B cell (primary cell): ENCODE data around the gene DUSP9. TPM values are rescaled to one million over a fixed set of nuclear protein-coding genes. Genes with fewer than 3 reads are reported as not detected.

Experiments
- ATAC-seq: fragments of 200-7000 bp; cut with Tn5 transposase; one replicate; pipeline ENCODE4 v1.10.0; 2021; ENCODE audit warnings: low read depth, mild to moderate bottlenecking, moderate number of reproducible peaks, moderate library complexity
- CTCF ChIA-PET: fragments of 350-600 bp; sonication (Branson Sonifier 250); formaldehyde crosslinking; loops from one replicate; lab custom pipeline; 2021; ENCODE audit warnings: antibody characterized with exemption, inconsistent platforms; lab: Charles Lee
- POLR2A ChIA-PET: fragments of 350-600 bp; sonication (Branson Sonifier 250); formaldehyde crosslinking; loops from one replicate; lab custom pipeline; 2021; ENCODE audit warnings: antibody characterized with exemption; lab: Charles Lee
- DNase-seq: peaks from one replicate; pipeline ENCODE4 v3.0.0; 2013
- H2AFZ ChIP-seq: 2 replicates; pipeline ENCODE4 v1.6.1; 2012; ENCODE audit warnings: mild to moderate bottlenecking, low read depth, low read length; ENCODE audit not compliant: insufficient read depth, poor library complexity, severe bottlenecking
- H3K27ac ChIP-seq, 2 donors: 1 replicate in 1 of 2; 2 replicates in 1 of 2; pipeline ENCODE4 v1.5.1; 2012 to 2013; ENCODE audit warnings: low read length in 2 of 2, mild to moderate bottlenecking in 2 of 2, moderate library complexity in 1 of 2
- H3K27me3 ChIP-seq, 4 experiments: fragments of 200-600 bp in 1 of 4; sonication (generic) in 1 of 4; replicated peaks in 1 of 4; 1 replicate in 2 of 4; 2 replicates in 2 of 4; pipeline versions ENCODE4 v1.6.1 to v1.7.0; 2013 to 2016; ENCODE audit warnings: low read length in 3 of 4, mild to moderate bottlenecking in 2 of 4, mixed read lengths in 1 of 4, moderate library complexity in 1 of 4; ENCODE audit not compliant: insufficient read depth in 4 of 4, control insufficient read depth in 3 of 4; ENCODE audit errors: control extremely low read depth in 1 of 4
- H3K36me3 ChIP-seq, 2 experiments: replicated peaks in 1 of 2; 1 replicate in 1 of 2; 2 replicates in 1 of 2; pipeline versions ENCODE4 v1.6.1 to v1.7.1; 2013; ENCODE audit warnings: low read length in 1 of 2; ENCODE audit not compliant: insufficient read depth in 2 of 2, control insufficient read depth in 1 of 2; ENCODE audit errors: control extremely low read depth in 1 of 2, extremely low read depth in 1 of 2
- H3K4me1 ChIP-seq, 2 donors: fragments of 200-600 bp in 1 of 2; sonication (generic) in 1 of 2; 1 replicate in 1 of 2; 2 replicates in 1 of 2; pipeline versions ENCODE4 v1.5.1 to v1.6.1; 2013 to 2017; ENCODE audit warnings: low read length in 2 of 2; ENCODE audit not compliant: control insufficient read depth in 2 of 2, insufficient read depth in 2 of 2
- H3K4me2 ChIP-seq: replicated peaks from 2 replicates; pipeline ENCODE3; 2012; ENCODE audit warnings: mild to moderate bottlenecking, low read depth, low read length; ENCODE audit not compliant: poor library complexity, severe bottlenecking
- H3K4me3 ChIP-seq, 5 experiments: fragments of 200-600 bp in 1 of 5; sonication (generic) in 1 of 5; 1 replicate in 3 of 5; 2 replicates in 2 of 5; pipeline versions ENCODE4 v1.5.1 to v1.7.0; 2011 to 2016; ENCODE audit warnings: low read length in 4 of 5, mild to moderate bottlenecking in 4 of 5, low read depth in 2 of 5, control low read depth in 1 of 5, moderate library complexity in 1 of 5; ENCODE audit not compliant: insufficient read depth in 1 of 5; ENCODE audit errors: control extremely low read depth in 1 of 5, extremely low read depth in 1 of 5
- H3K79me2 ChIP-seq: fragments of 200-600 bp; sonication (generic); one replicate; pipeline ENCODE4 v1.6.0; 2016; ENCODE audit warnings: low read length; ENCODE audit not compliant: control insufficient read depth, insufficient read depth
- H3K9ac ChIP-seq: fragments of 200-600 bp; sonication (generic); 2 replicates; pipeline ENCODE4 v1.6.1; 2017; ENCODE audit warnings: mild to moderate bottlenecking, low read length, moderate library complexity
- H3K9me3 ChIP-seq, 3 donors: one replicate each; pipeline versions ENCODE4 v1.6.1 to v1.7.1; 2013; ENCODE audit warnings: low read length in 2 of 3; ENCODE audit not compliant: control insufficient read depth in 2 of 3, insufficient read depth in 1 of 3; ENCODE audit errors: control extremely low read depth in 1 of 3
- H4K20me1 ChIP-seq: 2 replicates; pipeline ENCODE4 v1.6.0; 2012; ENCODE audit warnings: mild to moderate bottlenecking, low read length; ENCODE audit not compliant: insufficient read depth, control insufficient read depth, poor library complexity, severe bottlenecking
- H3K27ac Mint-ChIP-seq: one replicate; pipeline ENCODE4 v1.8.0; 2021; ENCODE audit warnings: mixed read lengths
- H3K27me3 Mint-ChIP-seq: one replicate; pipeline ENCODE4 v1.8.0; 2021; ENCODE audit warnings: mixed read lengths
- H3K4me1 Mint-ChIP-seq: one replicate; pipeline ENCODE4 v1.8.0; 2021; ENCODE audit warnings: mixed read lengths
- H3K4me3 Mint-ChIP-seq: one replicate; pipeline ENCODE4 v1.8.0; 2021; ENCODE audit warnings: mixed read lengths
- H3K9me3 Mint-ChIP-seq: one replicate; pipeline ENCODE4 v1.8.0; 2022; ENCODE audit warnings: mixed read lengths; ENCODE audit not compliant: insufficient read depth
- EZH2 ChIP-seq: IDR thresholded peaks from 2 replicates; pipeline ENCODE4 v1.6.1; 2012; ENCODE audit warnings: borderline replicate concordance, low read depth, mild to moderate bottlenecking, moderate library complexity, low read length; ENCODE audit not compliant: insufficient read depth, poor library complexity, severe bottlenecking
- WGBS: methylation state at CpG from one replicate; pipeline ENCODE4 v1.1.5; 2013; ENCODE audit warnings: missing lambda C conversion rate; ENCODE audit not compliant: insufficient coverage; 5-methylcytosine and 5-hydroxymethylcytosine counted together
- intact Hi-C: fragments of 100-400 bp; cut with micrococcal nuclease; formaldehyde crosslinking; loops from one replicate; pipeline ENCODE4 v1.10.0; 2022
- polyA plus RNA-seq: library from polyadenylated mRNA; depleted of rRNA; stranded (reverse); fragments of >200 nt; gene quantifications from 2 replicates; pipeline ENCODE4 v1.2.3, GENCODE V29; 2012
- total RNA-seq, 2 donors: library from RNA; stranded (reverse); fragments of 120-200 nt in 1 of 2; gene quantifications; 1 replicate in 1 of 2; 2 replicates in 1 of 2; pipeline versions ENCODE4 v1.2.3 to v1.2.4, GENCODE V29; 2013 to 2022
- TF ChIP-seq, protein P1 (sequence below): fragments of 200-600 bp; IDR thresholded peaks from one replicate; pipeline ENCODE4 v1.8.0; 2022; ENCODE audit warnings: antibody characterized with exemption, mild to moderate bottlenecking

Gene DUSP9
- total and polyA plus RNA-seq, 2 donors (not counting 1 experiment from before 2014, with no cell fraction given): not detected

DNA sequence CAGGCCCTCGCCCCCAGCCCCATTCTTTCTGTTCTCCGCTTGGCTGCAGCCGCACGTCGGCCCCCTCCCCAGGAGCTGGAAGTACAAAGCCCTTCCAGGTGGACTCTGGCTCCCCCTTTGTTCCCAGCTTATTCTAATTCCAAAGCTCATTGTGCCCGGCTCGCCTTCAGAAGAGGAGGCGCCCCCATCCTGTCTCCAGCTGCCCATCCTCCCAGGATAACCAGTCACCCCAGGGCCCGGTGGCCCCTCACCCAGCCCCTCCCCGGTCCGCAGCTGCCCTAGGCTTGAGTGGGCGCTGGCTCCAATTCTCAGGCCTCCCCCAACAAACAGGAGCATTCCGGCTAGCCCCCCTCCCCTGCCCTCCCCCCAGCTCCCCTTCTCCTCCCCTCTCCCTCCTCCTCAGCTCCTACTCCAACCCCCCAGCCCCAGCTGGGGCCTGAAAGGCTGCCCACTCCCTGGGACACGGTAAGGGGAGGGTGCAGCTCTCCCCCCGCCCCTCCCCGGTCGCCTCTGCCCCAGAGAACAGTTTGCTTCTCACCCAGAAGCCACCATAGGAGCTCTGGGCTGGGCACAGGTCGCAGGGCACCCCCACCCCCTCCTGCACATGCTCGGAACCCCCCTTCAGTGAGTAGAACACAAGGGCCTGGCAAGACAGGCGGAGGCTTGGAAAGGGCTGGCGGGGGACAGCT lies 37.6 kb downstream of the DUSP9 start:
- no peaks in the 10 kb centered on the region for H3K79me2 ChIP-seq
- TF ChIP-seq EZH2: no peak
- TF ChIP-seq, protein P1, sequence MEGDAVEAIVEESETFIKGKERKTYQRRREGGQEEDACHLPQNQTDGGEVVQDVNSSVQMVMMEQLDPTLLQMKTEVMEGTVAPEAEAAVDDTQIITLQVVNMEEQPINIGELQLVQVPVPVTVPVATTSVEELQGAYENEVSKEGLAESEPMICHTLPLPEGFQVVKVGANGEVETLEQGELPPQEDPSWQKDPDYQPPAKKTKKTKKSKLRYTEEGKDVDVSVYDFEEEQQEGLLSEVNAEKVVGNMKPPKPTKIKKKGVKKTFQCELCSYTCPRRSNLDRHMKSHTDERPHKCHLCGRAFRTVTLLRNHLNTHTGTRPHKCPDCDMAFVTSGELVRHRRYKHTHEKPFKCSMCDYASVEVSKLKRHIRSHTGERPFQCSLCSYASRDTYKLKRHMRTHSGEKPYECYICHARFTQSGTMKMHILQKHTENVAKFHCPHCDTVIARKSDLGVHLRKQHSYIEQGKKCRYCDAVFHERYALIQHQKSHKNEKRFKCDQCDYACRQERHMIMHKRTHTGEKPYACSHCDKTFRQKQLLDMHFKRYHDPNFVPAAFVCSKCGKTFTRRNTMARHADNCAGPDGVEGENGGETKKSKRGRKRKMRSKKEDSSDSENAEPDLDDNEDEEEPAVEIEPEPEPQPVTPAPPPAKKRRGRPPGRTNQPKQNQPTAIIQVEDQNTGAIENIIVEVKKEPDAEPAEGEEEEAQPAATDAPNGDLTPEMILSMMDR: no peak
- Mint-ChIP-seq H3K4me1 (no peaks in the 10 kb centered on the region), H3K9me3 (no peaks in the 10 kb centered on the region), H3K4me3 (no peak overlapping the region), H3K27ac (no peak overlapping the region), H3K27me3 (peaks cover 6% of the 10 kb centered on the region)
- 100% methylated on average over 2 of the region's 21 CpGs for WGBS
- DNase-seq: no peak
- no peaks in the 10 kb centered on the region for H3K9me3 ChIP-seq
- ATAC-seq: no peak
- intact Hi-C loops: no loop called here
- ChIA-PET POLR2A (interaction anchor here (0.5 to 0.6 kb wide), 2 partner anchors 216 to 613 kb away, joined by 3 to 4 read pairs; no protein-coding TSS in a partner anchor), CTCF (interaction anchor here (0.5 to 2.6 kb wide), 2 partner anchors 9 to 17 kb away, joined by 5 to 6 read pairs; no protein-coding TSS in a partner anchor)
- H2AFZ ChIP-seq: no peak overlapping the region
- no peaks in the 10 kb centered on the region for H3K36me3 ChIP-seq
- no peaks in the 10 kb centered on the region for H4K20me1 ChIP-seq
- no peak overlapping the region for H3K9ac ChIP-seq
- peaks cover 0 to 4% of the 10 kb centered on the region in 2 donors for H3K4me1 ChIP-seq
- H3K4me3 ChIP-seq: no peak overlapping the region
- no peak overlapping the region for H3K27ac ChIP-seq
- peaks cover 0 to 5% (median 1%) of the 10 kb centered on the region in 4 experiments for H3K27me3 ChIP-seq
- no peak overlapping the region for H3K4me2 ChIP-seq

DNA sequence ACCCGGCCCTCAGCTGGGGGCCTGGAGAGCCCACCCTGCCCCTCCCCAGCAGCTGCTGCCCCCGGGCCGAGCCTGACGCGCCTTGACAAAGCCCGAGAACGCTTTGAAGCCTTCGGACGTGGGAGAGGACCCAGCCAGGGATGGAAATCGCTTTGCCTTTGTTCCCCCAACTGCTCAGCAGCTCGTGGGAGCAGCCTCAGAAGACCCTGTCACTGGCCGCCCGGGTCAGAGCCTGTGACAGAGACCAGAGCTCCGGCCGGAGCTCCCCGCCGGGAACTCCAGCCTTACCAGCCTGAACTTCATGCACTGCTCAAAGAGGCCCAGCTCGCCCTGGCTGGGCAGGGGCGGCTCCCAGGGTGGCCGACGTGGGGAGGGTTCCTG lies 38.1 kb downstream of the DUSP9 start:
- H3K4me3 Mint-ChIP-seq: no peak overlapping the region
- no peaks in the 10 kb centered on the region for H3K9me3 Mint-ChIP-seq
- WGBS: 73% methylated on average over 17 of the region's 21 CpGs
- ATAC-seq (no peak), DNase-seq (no peak)
- intact Hi-C loops: no loop called here
- Histone ChIP-seq H3K79me2 (no peaks in the 10 kb centered on the region), H3K4me2 (no peak overlapping the region), H3K4me3 (no peak overlapping the region), H3K36me3 (no peaks in the 10 kb centered on the region), H3K9ac (no peak overlapping the region), H4K20me1 (no peaks in the 10 kb centered on the region), H3K4me1 (peaks cover 0 to 4% of the 10 kb centered on the region in 2 donors), H2AFZ (no peak overlapping the region), H3K9me3 (no peaks in the 10 kb centered on the region), H3K27ac (no peak overlapping the region), H3K27me3 (peaks cover 0 to 10% (median 1%) of the 10 kb centered on the region in 4 experiments)
- H3K27me3 Mint-ChIP-seq: peaks cover 2% of the 10 kb centered on the region
- no peaks in the 10 kb centered on the region for H3K4me1 Mint-ChIP-seq
- H3K27ac Mint-ChIP-seq: no peak overlapping the region
- ChIA-PET POLR2A (interaction anchor here (0.6 kb wide), 1 partner anchor 613 kb away, joined by 3 read pairs; no protein-coding TSS in a partner anchor), CTCF (interaction anchor here (2.6 kb wide), 1 partner anchor 17 kb away, joined by 6 read pairs; no protein-coding TSS in a partner anchor)
- TF ChIP-seq, protein P1: no peak
- TF ChIP-seq EZH2: no peak
